K562 (cell line): ENCODE data around the gene TRIM43. TPM values are rescaled to one million over a fixed set of nuclear protein-coding genes. Genes with fewer than 3 reads are reported as not detected.

Experiments used
- ATAC-seq: fragments of 200-7000 bp; cut with Tn5 transposase; 3 replicates; pipeline ENCODE4 v1.9.1; 2020; ENCODE audit warnings: moderate library complexity
- BruUV-seq: library from RNA; stranded (reverse); fragments of 400-500 nt; replicated peaks from 2 replicates; lab custom pipeline; 2021; lab: Mats Ljungman, UMichigan
- CTCF ChIA-PET: fragments of 300-600 bp; formaldehyde crosslinking; extraction: SDS; loops from one replicate; lab custom pipeline; 2021; ENCODE audit warnings: low intra/inter-chr PET ratio; lab: Yijun Ruan, JAX
- POLR2A ChIA-PET: fragments of 300-600, 350-650 bp; sonication (Branson Sonifier 250); formaldehyde crosslinking; extraction: SDS; loops from one replicate; lab custom pipeline; 2021; ENCODE audit warnings: antibody characterized with exemption, inconsistent platforms; lab: Yijun Ruan, JAX
- DNase-seq, 4 experiments: peaks; one replicate each; pipeline versions ENCODE4 v3.0.0 to v3.0.0-alpha.2; 2011 to 2018; ENCODE audit warnings: low spot score in 3 of 4, mixed read lengths in 3 of 4; ENCODE audit errors: extremely low read depth in 1 of 4
- FAIRE-seq: peaks from 2 replicates; lab custom pipeline; 2011; peaks lifted over from hg19 to GRCh38; lab: Jason Lieb, UNC
- H2AFZ ChIP-seq: 2 replicates; pipeline ENCODE4 v1.6.0; 2011; ENCODE audit warnings: low read depth, low read length, control low read depth, inconsistent platforms
- H3K27ac ChIP-seq: fragments of 200-600 bp; 3 replicates; pipeline ENCODE4 v1.8.0; 2011; ENCODE audit warnings: low read depth, mild to moderate bottlenecking, control low read depth, inconsistent platforms, low read length, moderate library complexity, mixed read lengths; ENCODE audit errors: extremely low read depth
- H3K27me3 ChIP-seq, 2 experiments: fragments of 300-600 bp in 1 of 2; 2 replicates in 1 of 2; 3 replicates in 1 of 2; pipeline versions ENCODE4 v1.6.0 to v1.8.0; 2011; ENCODE audit warnings: inconsistent platforms in 2 of 2, low read length in 2 of 2, mild to moderate bottlenecking in 1 of 2, mixed read lengths in 1 of 2, moderate library complexity in 1 of 2; ENCODE audit not compliant: control insufficient read depth in 2 of 2, insufficient read depth in 2 of 2
- H3K36me3 ChIP-seq: fragments of 300-600 bp; 3 replicates; pipeline ENCODE4 v1.8.0; 2011; ENCODE audit warnings: mild to moderate bottlenecking, low read length, inconsistent platforms; ENCODE audit not compliant: control insufficient read depth, insufficient read depth
- H3K4me1 ChIP-seq, 2 experiments: fragments of 200-600 bp in 1 of 2; replicated peaks in 1 of 2; 2 replicates in 1 of 2; 3 replicates in 1 of 2; pipeline versions ENCODE4 v1.5.1 to v1.8.0; 2011; ENCODE audit warnings: inconsistent platforms in 2 of 2, low read length in 2 of 2, mild to moderate bottlenecking in 1 of 2, mixed read lengths in 1 of 2, moderate library complexity in 1 of 2; ENCODE audit not compliant: control insufficient read depth in 2 of 2, insufficient read depth in 2 of 2
- H3K4me2 ChIP-seq: 2 replicates; pipeline ENCODE4 v1.6.1; 2011; ENCODE audit warnings: low read length, control low read depth, inconsistent platforms, mixed read lengths; ENCODE audit not compliant: insufficient read depth
- H3K4me3 ChIP-seq: fragments of 200-600 bp; sonication (generic), shearing (Covaris generic); 2 replicates; pipeline ENCODE4 v1.5.1; 2016; ENCODE audit warnings: control low read depth, inconsistent platforms
- H3K79me2 ChIP-seq: fragments of 200-600 bp; 3 replicates; pipeline ENCODE4 v1.8.0; 2011; ENCODE audit warnings: low read length, inconsistent platforms; ENCODE audit not compliant: control insufficient read depth, insufficient read depth
- H3K9ac ChIP-seq, 2 experiments: 2 replicates each; pipeline versions ENCODE4 v1.6.0 to v1.6.1; 2011; ENCODE audit warnings: low read depth in 2 of 2, low read length in 2 of 2, control low read depth in 1 of 2, inconsistent platforms in 1 of 2, mild to moderate bottlenecking in 1 of 2, mixed read lengths in 1 of 2; ENCODE audit not compliant: insufficient read depth in 1 of 2
- H3K9me1 ChIP-seq: one replicate; pipeline ENCODE4 v1.6.0; 2011; ENCODE audit warnings: inconsistent platforms, mild to moderate bottlenecking, low read length, moderate library complexity; ENCODE audit not compliant: control insufficient read depth, insufficient read depth
- H3K9me3 ChIP-seq: replicated peaks from 2 replicates; pipeline ENCODE4 v1.5.1; 2011; ENCODE audit warnings: low read depth, low read length, inconsistent platforms; ENCODE audit not compliant: control insufficient read depth, insufficient read depth
- H4K20me1 ChIP-seq: replicated peaks from 2 replicates; pipeline ENCODE4 v1.6.1; 2011; ENCODE audit warnings: low read length, inconsistent platforms, mixed read lengths; ENCODE audit not compliant: control insufficient read depth, insufficient read depth
- C11orf30 ChIP-seq: fragments of 450-650 bp; IDR thresholded peaks from 2 replicates; pipeline ENCODE4 v1.6.1; 2016; ENCODE audit warnings: low read depth, mild to moderate bottlenecking
- CBFB ChIP-seq: sonication (generic); formaldehyde crosslinking; IDR thresholded peaks from 2 replicates; pipeline ENCODE4 v1.4.0; 2020; ENCODE audit warnings: mild to moderate bottlenecking, missing genetic modification reagents
- EP400 ChIP-seq: fragments of 450-650 bp; IDR thresholded peaks from 2 replicates; pipeline ENCODE4 v1.6.1; 2017; ENCODE audit warnings: antibody characterized with exemption, mild to moderate bottlenecking, moderate library complexity
- HNRNPH1 ChIP-seq: fragments of 200-400 bp; formaldehyde crosslinking; optimal IDR thresholded peaks from 2 replicates; pipeline ENCODE3; 2017; ENCODE audit warnings: low read depth, mild to moderate bottlenecking, low read length, moderate library complexity
- MAFF ChIP-seq: IDR thresholded peaks from 2 replicates; pipeline ENCODE4 v1.6.1; 2012; ENCODE audit warnings: low read length, improper control_type of control experiment
- MAFG ChIP-seq: fragments of 450-650 bp; conservative IDR thresholded peaks from 2 replicates; pipeline ENCODE4 v1.6.1; 2016; ENCODE audit warnings: missing genetic modification characterization, missing compliant biosample characterization
- MAFK ChIP-seq: IDR thresholded peaks from 2 replicates; pipeline ENCODE4 v1.6.1; 2011; ENCODE audit warnings: low read length, improper control_type of control experiment
- NFXL1 ChIP-seq: fragments of 450-650 bp; formaldehyde crosslinking; IDR thresholded peaks from 2 replicates; pipeline ENCODE4 v1.4.0; 2021; ENCODE audit warnings: mild to moderate bottlenecking
- POLR2AphosphoS5 ChIP-seq: IDR thresholded peaks from 2 replicates; pipeline ENCODE4 v1.6.1; 2011; ENCODE audit warnings: mild to moderate bottlenecking, low read depth, low read length, moderate library complexity; ENCODE audit not compliant: control insufficient read depth, insufficient read depth
- RHOXF2B ChIP-seq: fragments of 250-450 bp; sonication (Bioruptor Pico); conservative IDR thresholded peaks from 2 replicates; pipeline ENCODE4 v1.5.1; 2021
- ZNF316 ChIP-seq: fragments of 450-650 bp; IDR thresholded peaks from 2 replicates; pipeline ENCODE4 v1.6.1; 2016
- ZNF695 ChIP-seq: fragments of 450-650 bp; formaldehyde crosslinking; IDR thresholded peaks from 2 replicates; pipeline ENCODE4 v1.4.0; 2020; ENCODE audit warnings: mild to moderate bottlenecking, moderate library complexity
- in situ Hi-C: fragments of 300-500 bp; cut with MboI; formaldehyde crosslinking; loops from 4 replicates; pipeline ENCODE4 v1.15.0; 2018; ENCODE audit warnings: inconsistent platforms, mixed read lengths
- intact Hi-C: fragments of 100-400 bp; cut with micrococcal nuclease; formaldehyde crosslinking; loops from 2 replicates; pipeline ENCODE4 v1.14.2; 2022
- polyA plus RNA-seq, 8 experiments: library from polyadenylated mRNA; depleted of rRNA in 4 of 8; stranded (reverse) in 5 of 8; unstranded in 3 of 8; fragments of >200 nt; fragmentation: Nextera tagmentation in 2 of 8; fragmentation: Illumina TruSeq in 1 of 8; extraction: Ambion mirVana in 2 of 8; extraction: Trizol in 1 of 8; gene quantifications; 2 replicates each; pipeline versions ENCODE4 v1.2.1 to v1.2.3, GENCODE V29; 2011 to 2014; ENCODE audit warnings: inconsistent platforms in 1 of 8, missing spikeins in 1 of 8
- total RNA-seq, 7 experiments: library from RNA; depleted of rRNA in 6 of 7; stranded (reverse); fragments of >200 nt in 6 of 7; fragmentation: Illumina TruSeq in 2 of 7; extraction: Trizol in 2 of 7; gene quantifications; 2 replicates each; pipeline versions ENCODE4 v1.2.1 to v1.2.3, GENCODE V29; 2011 to 2021; ENCODE audit warnings: low replicate concordance in 1 of 7
- TF ChIP-seq, protein P1 (sequence below): fragments of 450-650 bp; conservative IDR thresholded peaks from 2 replicates; pipeline ENCODE4 v1.6.1; 2016; ENCODE audit warnings: missing genetic modification characterization, low read depth, mild to moderate bottlenecking, control low read depth, missing compliant biosample characterization
- TF ChIP-seq, protein P2 (sequence below): fragments of 250-450 bp; sonication (Bioruptor Pico); IDR thresholded peaks from 2 replicates; pipeline ENCODE4 v1.4.0; 2020
- TF ChIP-seq, protein P3 (sequence below), 2 experiments: fragments of 450-650 bp; IDR thresholded peaks; 2 replicates each; pipeline ENCODE4 v1.6.1; 2016

Gene TRIM43
- total and polyA plus RNA-seq, 9 of the 15 experiments (the other 6 are each of a cell fraction or from before 2014, with no cell fraction given), result not detected

DNA sequence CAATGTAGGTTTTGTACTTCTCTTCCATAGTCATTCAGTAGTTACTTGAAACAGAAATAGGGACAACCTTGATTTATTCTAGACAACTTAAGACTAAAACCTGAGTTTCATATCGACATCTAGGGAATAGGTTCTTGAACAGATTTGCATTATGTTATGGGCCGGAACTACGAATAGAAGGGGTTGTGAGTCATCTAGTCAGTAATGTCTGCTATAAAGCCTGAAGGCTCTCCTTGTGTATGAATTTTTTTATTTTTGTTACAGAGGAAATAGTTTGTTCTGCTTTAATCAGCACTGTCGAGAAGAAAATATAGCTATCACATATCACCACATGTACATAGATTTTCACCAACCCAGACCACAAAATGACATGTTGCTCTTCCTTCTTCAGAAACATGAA is 17.3 kb upstream of the TRIM43 start (continued):
- TF ChIP-seq, protein P1, sequence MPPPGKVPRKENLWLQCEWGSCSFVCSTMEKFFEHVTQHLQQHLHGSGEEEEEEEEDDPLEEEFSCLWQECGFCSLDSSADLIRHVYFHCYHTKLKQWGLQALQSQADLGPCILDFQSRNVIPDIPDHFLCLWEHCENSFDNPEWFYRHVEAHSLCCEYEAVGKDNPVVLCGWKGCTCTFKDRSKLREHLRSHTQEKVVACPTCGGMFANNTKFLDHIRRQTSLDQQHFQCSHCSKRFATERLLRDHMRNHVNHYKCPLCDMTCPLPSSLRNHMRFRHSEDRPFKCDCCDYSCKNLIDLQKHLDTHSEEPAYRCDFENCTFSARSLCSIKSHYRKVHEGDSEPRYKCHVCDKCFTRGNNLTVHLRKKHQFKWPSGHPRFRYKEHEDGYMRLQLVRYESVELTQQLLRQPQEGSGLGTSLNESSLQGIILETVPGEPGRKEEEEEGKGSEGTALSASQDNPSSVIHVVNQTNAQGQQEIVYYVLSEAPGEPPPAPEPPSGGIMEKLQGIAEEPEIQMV, result no peak
- no peak for TF ChIP-seq POLR2AphosphoS5
- TF ChIP-seq, all 486 proteins: peak for 0

DNA sequence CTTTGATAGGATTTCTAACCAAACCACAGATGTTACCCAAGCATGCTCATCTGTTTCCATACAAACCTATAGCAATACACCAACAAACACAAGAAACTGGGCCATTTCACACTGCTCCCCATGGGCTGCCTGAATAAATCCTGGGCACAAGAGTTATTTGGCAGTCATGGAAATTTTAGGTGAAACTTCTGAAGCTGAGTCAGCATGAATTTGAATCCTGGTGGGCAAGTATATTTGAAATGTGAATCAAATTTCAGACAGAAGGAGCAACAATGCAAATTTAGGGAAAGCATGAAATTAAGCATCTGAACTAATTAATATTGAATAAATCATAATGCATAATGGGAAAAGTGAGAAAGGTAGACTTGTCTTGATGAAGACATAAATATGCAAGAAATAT is 15.9 kb upstream of the TRIM43 start:
- FAIRE-seq (no peak), ATAC-seq (no peak), DNase-seq (no peak)
- CTCF ChIA-PET, result no interaction called here
- intact Hi-C loops (no loop called here), in situ Hi-C loops (no loop called here)
- Histone ChIP-seq H3K9ac (no peak overlapping the region), H3K27ac (no peak overlapping the region), H3K27me3 (no peaks in the 10 kb centered on the region), H4K20me1 (no peaks in the 10 kb centered on the region), H3K79me2 (no peaks in the 10 kb centered on the region), H3K9me3 (no peaks in the 10 kb centered on the region), H2AFZ (no peak overlapping the region), H3K4me1 (no peaks in the 10 kb centered on the region), H3K9me1 (no peaks in the 10 kb centered on the region), H3K4me2 (no peak overlapping the region), H3K4me3 (no peak overlapping the region), H3K36me3 (no peaks in the 10 kb centered on the region)
- BruUV-seq, result no TSS peak
- POLR2A ChIA-PET, result no interaction called here
- TF ChIP-seq, protein P2, sequence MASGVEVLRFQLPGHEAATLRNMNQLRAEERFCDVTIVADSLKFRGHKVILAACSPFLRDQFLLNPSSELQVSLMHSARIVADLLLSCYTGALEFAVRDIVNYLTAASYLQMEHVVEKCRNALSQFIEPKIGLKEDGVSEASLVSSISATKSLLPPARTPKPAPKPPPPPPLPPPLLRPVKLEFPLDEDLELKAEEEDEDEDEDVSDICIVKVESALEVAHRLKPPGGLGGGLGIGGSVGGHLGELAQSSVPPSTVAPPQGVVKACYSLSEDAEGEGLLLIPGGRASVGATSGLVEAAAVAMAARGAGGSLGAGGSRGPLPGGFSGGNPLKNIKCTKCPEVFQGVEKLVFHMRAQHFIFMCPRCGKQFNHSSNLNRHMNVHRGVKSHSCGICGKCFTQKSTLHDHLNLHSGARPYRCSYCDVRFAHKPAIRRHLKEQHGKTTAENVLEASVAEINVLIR (CRISPR knock-in tag), result no peak
- TF ChIP-seq RHOXF2B (CRISPR knock-in tag) (no peak), MAFK (peak; percentile 19; the same call in 1 of the 2 replicates), HNRNPH1 (no peak), EP400 (no peak), C11orf30 (peak; percentile 49; the same call in 1 of the 2 replicates), CBFB (CRISPR knock-in tag) (no peak), ZNF316 (peak; percentile 69), MAFF (peak; percentile 49; the same call in 1 of the 2 replicates), NFXL1 (CRISPR knock-in tag) (no peak), MAFG (tag) (peak; percentile 48; the same call in 1 of the 2 replicates), POLR2AphosphoS5 (no peak), ZNF695 (CRISPR knock-in tag) (no peak)
- TF ChIP-seq, protein P3, sequence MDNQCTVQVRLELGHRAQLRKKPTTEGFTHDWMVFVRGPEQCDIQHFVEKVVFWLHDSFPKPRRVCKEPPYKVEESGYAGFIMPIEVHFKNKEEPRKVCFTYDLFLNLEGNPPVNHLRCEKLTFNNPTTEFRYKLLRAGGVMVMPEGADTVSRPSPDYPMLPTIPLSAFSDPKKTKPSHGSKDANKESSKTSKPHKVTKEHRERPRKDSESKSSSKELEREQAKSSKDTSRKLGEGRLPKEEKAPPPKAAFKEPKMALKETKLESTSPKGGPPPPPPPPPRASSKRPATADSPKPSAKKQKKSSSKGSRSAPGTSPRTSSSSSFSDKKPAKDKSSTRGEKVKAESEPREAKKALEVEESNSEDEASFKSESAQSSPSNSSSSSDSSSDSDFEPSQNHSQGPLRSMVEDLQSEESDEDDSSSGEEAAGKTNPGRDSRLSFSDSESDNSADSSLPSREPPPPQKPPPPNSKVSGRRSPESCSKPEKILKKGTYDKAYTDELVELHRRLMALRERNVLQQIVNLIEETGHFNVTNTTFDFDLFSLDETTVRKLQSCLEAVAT (IDR thresholded peaks at IDR 0.05), result no peak
